ENCODE results near the gene SMIM5. TPM values are rescaled to one million over a fixed set of nuclear protein-coding genes. Genes with fewer than 3 reads are reported as not detected.
A peak's percentile ranks its signal among the peaks of the same experiment; 100 is the strongest.

The SMIM5 gene
- total RNA-seq, 4 donors from 2014 or later = 0.31 to 2.0 (median 1.0) TPM

GRCh38 chr17:75676461-75676860 is 43.2 kb downstream of the SMIM5 start:
- DNase-seq (ENCODE audit: low spot score) (no peak), ATAC-seq (ENCODE audit: low FRiP score) (no peak)
- no peak for TF ChIP-seq CTCF (IDR thresholded peaks at IDR 0.05)

GRCh38 chr17:75679706-75680211 is 46.5 kb downstream of the SMIM5 start:
- ATAC-seq (ENCODE audit: low FRiP score) (no peak), DNase-seq (ENCODE audit: low spot score) (no peak)
- TF ChIP-seq CTCF (IDR thresholded peaks at IDR 0.05) = no peak

GRCh38 chr17:75680431-75680830 is 47.2 kb downstream of the SMIM5 start:
- no peak for TF ChIP-seq CTCF (IDR thresholded peaks at IDR 0.05)
- no peak for ATAC-seq (ENCODE audit: low FRiP score)
- DNase-seq (ENCODE audit: low spot score) = no peak

GRCh38 chr17:75681289-75681688 is 48.1 kb downstream of the SMIM5 start:
- DNase-seq (ENCODE audit: low spot score) (no peak), ATAC-seq (ENCODE audit: low FRiP score) (peak; percentile 69)

GRCh38 chr17:75683583-75683982 is 50.3 kb downstream of the SMIM5 start:
- DNase-seq (ENCODE audit: low spot score) = no peak
- no peak for ATAC-seq (ENCODE audit: low FRiP score)

More at GRCh38 chr17:75681289-75681688, 48.1 kb downstream of the SMIM5 start:
- no peak for TF ChIP-seq CTCF (IDR thresholded peaks at IDR 0.05)

GRCh38 chr17:75684249-75684648 is 51.0 kb downstream of the SMIM5 start:
- ATAC-seq (ENCODE audit: low FRiP score) (peak; percentile 15), DNase-seq (ENCODE audit: low spot score) (no peak)
- no peak for TF ChIP-seq CTCF (IDR thresholded peaks at IDR 0.05)

More at GRCh38 chr17:75683583-75683982, 50.3 kb downstream of the SMIM5 start:
- no peak for TF ChIP-seq CTCF (IDR thresholded peaks at IDR 0.05)

- TF ChIP-seq CTCF (IDR thresholded peaks at IDR 0.05) = no peak
- ATAC-seq (ENCODE audit: low FRiP score) (peak; percentile 46), DNase-seq (ENCODE audit: low spot score) (no peak)
Measured at GRCh38 chr17:75684924-75685323, 51.7 kb downstream of the SMIM5 start.
